Measurements from ENCODE around the gene ENTPD7. TPM values are rescaled to one million over a fixed set of nuclear protein-coding genes. Genes with fewer than 3 reads are reported as not detected.

Gene ENTPD7
- total RNA-seq, 1 experiment from 2014 or later, result 11.4 TPM

DNA sequence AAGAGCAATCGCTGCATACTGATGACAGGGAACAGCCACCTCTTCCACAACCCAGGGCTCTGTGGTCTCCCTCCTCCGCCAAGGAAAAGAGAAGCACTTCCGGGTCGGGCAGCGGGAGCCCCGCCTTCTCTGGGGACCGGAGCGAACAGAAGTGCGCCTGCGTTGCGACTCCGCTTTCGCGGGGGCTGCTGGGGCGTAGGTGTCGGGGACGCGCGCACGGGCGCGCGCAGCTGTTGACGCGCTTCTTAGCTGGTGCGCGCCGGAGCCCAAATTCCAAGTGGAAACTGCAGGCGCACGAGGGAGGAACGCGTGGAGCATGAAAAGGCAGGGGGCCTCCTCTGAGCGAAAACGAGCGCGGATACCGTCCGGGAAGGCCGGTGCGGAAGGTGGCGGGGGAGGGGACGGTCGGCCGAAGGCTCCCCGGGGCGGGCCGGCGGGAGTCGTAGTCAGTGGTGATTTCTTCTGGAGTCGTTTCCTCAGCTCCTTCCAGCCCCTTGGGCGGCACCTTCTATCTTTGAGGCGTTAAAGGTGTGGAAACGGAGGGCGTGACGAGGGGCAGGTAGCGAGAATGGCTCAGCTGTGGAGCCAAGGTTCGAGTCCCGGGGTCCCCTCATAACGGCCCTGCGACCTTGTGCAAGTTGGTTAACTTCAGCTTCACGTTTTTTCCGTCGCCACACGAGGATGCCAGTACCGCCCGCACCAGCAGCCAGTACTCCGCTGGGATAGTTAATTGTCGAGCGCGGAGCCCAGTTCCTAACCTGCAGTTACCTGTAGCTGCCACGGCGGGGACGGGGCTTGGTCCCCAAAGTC is 72.9 kb downstream of the ENTPD7 start, which contains the start of the genes COX15 and CUTC (continued):
- TF ChIP-seq, protein P1, sequence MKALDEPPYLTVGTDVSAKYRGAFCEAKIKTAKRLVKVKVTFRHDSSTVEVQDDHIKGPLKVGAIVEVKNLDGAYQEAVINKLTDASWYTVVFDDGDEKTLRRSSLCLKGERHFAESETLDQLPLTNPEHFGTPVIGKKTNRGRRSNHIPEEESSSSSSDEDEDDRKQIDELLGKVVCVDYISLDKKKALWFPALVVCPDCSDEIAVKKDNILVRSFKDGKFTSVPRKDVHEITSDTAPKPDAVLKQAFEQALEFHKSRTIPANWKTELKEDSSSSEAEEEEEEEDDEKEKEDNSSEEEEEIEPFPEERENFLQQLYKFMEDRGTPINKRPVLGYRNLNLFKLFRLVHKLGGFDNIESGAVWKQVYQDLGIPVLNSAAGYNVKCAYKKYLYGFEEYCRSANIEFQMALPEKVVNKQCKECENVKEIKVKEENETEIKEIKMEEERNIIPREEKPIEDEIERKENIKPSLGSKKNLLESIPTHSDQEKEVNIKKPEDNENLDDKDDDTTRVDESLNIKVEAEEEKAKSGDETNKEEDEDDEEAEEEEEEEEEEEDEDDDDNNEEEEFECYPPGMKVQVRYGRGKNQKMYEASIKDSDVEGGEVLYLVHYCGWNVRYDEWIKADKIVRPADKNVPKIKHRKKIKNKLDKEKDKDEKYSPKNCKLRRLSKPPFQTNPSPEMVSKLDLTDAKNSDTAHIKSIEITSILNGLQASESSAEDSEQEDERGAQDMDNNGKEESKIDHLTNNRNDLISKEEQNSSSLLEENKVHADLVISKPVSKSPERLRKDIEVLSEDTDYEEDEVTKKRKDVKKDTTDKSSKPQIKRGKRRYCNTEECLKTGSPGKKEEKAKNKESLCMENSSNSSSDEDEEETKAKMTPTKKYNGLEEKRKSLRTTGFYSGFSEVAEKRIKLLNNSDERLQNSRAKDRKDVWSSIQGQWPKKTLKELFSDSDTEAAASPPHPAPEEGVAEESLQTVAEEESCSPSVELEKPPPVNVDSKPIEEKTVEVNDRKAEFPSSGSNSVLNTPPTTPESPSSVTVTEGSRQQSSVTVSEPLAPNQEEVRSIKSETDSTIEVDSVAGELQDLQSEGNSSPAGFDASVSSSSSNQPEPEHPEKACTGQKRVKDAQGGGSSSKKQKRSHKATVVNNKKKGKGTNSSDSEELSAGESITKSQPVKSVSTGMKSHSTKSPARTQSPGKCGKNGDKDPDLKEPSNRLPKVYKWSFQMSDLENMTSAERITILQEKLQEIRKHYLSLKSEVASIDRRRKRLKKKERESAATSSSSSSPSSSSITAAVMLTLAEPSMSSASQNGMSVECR (CRISPR knock-in tag; IDR thresholded peaks at IDR 0.05; ENCODE audit: borderline replicate concordance), result peak; percentile 74; the same call in 1 of the 2 replicates
- TF ChIP-seq ZNF121 (CRISPR knock-in tag; IDR thresholded peaks at IDR 0.05), result no peak
- no peak for TF ChIP-seq ZNF232 (CRISPR knock-in tag; IDR thresholded peaks at IDR 0.05)
- no peak for TF ChIP-seq ZNF396 (CRISPR knock-in tag; IDR thresholded peaks at IDR 0.05; ENCODE audit: borderline replicate concordance)
- TF ChIP-seq, protein P2, sequence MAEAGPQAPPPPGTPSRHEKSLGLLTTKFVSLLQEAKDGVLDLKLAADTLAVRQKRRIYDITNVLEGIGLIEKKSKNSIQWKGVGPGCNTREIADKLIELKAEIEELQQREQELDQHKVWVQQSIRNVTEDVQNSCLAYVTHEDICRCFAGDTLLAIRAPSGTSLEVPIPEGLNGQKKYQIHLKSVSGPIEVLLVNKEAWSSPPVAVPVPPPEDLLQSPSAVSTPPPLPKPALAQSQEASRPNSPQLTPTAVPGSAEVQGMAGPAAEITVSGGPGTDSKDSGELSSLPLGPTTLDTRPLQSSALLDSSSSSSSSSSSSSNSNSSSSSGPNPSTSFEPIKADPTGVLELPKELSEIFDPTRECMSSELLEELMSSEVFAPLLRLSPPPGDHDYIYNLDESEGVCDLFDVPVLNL (CRISPR knock-in tag; IDR thresholded peaks at IDR 0.05; ENCODE audit: borderline replicate concordance, low read depth), result 0 out of 2 replicates have a peak, but pooled peaks have one; percentile 40
- TF ChIP-seq GABPB1 (CRISPR knock-in tag; IDR thresholded peaks at IDR 0.05), result peak; percentile 85
- TF ChIP-seq, protein P3, sequence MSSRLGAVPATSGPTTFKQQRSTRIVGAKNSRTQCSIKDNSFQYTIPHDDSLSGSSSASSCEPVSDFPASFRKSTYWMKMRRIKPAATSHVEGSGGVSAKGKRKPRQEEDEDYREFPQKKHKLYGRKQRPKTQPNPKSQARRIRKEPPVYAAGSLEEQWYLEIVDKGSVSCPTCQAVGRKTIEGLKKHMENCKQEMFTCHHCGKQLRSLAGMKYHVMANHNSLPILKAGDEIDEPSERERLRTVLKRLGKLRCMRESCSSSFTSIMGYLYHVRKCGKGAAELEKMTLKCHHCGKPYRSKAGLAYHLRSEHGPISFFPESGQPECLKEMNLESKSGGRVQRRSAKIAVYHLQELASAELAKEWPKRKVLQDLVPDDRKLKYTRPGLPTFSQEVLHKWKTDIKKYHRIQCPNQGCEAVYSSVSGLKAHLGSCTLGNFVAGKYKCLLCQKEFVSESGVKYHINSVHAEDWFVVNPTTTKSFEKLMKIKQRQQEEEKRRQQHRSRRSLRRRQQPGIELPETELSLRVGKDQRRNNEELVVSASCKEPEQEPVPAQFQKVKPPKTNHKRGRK (CRISPR knock-in tag; IDR thresholded peaks at IDR 0.05; ENCODE audit: borderline replicate concordance), result no peak
- TF ChIP-seq, protein P4, sequence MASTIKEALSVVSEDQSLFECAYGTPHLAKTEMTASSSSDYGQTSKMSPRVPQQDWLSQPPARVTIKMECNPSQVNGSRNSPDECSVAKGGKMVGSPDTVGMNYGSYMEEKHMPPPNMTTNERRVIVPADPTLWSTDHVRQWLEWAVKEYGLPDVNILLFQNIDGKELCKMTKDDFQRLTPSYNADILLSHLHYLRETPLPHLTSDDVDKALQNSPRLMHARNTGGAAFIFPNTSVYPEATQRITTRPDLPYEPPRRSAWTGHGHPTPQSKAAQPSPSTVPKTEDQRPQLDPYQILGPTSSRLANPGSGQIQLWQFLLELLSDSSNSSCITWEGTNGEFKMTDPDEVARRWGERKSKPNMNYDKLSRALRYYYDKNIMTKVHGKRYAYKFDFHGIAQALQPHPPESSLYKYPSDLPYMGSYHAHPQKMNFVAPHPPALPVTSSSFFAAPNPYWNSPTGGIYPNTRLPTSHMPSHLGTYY (CRISPR knock-in tag; IDR thresholded peaks at IDR 0.05), result no peak
- TF ChIP-seq, protein P5, sequence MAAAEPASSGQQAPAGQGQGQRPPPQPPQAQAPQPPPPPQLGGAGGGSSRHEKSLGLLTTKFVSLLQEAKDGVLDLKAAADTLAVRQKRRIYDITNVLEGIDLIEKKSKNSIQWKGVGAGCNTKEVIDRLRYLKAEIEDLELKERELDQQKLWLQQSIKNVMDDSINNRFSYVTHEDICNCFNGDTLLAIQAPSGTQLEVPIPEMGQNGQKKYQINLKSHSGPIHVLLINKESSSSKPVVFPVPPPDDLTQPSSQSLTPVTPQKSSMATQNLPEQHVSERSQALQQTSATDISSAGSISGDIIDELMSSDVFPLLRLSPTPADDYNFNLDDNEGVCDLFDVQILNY (CRISPR knock-in tag; IDR thresholded peaks at IDR 0.05), result peak; percentile 65
- no peak for TF ChIP-seq NFATC4 (CRISPR knock-in tag; IDR thresholded peaks at IDR 0.05)
- TF ChIP-seq JUN (CRISPR knock-in tag; IDR thresholded peaks at IDR 0.05), result no peak
- no peak for TF ChIP-seq EMX1 (CRISPR knock-in tag; IDR thresholded peaks at IDR 0.05)
- TF ChIP-seq, protein P6, sequence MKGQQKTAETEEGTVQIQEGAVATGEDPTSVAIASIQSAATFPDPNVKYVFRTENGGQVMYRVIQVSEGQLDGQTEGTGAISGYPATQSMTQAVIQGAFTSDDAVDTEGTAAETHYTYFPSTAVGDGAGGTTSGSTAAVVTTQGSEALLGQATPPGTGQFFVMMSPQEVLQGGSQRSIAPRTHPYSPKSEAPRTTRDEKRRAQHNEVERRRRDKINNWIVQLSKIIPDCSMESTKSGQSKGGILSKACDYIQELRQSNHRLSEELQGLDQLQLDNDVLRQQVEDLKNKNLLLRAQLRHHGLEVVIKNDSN (CRISPR knock-in tag; IDR thresholded peaks at IDR 0.05), result no peak
- TF ChIP-seq NR1H2 (CRISPR knock-in tag; IDR thresholded peaks at IDR 0.05), result no peak
- TF ChIP-seq, protein P7, sequence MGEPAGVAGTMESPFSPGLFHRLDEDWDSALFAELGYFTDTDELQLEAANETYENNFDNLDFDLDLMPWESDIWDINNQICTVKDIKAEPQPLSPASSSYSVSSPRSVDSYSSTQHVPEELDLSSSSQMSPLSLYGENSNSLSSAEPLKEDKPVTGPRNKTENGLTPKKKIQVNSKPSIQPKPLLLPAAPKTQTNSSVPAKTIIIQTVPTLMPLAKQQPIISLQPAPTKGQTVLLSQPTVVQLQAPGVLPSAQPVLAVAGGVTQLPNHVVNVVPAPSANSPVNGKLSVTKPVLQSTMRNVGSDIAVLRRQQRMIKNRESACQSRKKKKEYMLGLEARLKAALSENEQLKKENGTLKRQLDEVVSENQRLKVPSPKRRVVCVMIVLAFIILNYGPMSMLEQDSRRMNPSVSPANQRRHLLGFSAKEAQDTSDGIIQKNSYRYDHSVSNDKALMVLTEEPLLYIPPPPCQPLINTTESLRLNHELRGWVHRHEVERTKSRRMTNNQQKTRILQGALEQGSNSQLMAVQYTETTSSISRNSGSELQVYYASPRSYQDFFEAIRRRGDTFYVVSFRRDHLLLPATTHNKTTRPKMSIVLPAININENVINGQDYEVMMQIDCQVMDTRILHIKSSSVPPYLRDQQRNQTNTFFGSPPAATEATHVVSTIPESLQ (CRISPR knock-in tag; IDR thresholded peaks at IDR 0.05), result no peak
- peak; percentile 84 for TF ChIP-seq SP1 (CRISPR knock-in tag; conservative IDR thresholded peaks at IDR 0.05)
- TF ChIP-seq, protein P8, sequence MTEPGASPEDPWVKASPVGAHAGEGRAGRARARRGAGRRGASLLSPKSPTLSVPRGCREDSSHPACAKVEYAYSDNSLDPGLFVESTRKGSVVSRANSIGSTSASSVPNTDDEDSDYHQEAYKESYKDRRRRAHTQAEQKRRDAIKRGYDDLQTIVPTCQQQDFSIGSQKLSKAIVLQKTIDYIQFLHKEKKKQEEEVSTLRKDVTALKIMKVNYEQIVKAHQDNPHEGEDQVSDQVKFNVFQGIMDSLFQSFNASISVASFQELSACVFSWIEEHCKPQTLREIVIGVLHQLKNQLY (CRISPR knock-in tag; IDR thresholded peaks at IDR 0.05), result no peak
- TF ChIP-seq, protein P9, sequence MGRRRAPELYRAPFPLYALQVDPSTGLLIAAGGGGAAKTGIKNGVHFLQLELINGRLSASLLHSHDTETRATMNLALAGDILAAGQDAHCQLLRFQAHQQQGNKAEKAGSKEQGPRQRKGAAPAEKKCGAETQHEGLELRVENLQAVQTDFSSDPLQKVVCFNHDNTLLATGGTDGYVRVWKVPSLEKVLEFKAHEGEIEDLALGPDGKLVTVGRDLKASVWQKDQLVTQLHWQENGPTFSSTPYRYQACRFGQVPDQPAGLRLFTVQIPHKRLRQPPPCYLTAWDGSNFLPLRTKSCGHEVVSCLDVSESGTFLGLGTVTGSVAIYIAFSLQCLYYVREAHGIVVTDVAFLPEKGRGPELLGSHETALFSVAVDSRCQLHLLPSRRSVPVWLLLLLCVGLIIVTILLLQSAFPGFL (CRISPR knock-in tag; IDR thresholded peaks at IDR 0.05; ENCODE audit: borderline replicate concordance), result no peak
- TF ChIP-seq TCF7 (CRISPR knock-in tag; IDR thresholded peaks at IDR 0.05; ENCODE audit: low read depth), result peak; percentile 71; the same call in 1 of the 2 replicates
- TF ChIP-seq, protein P10, sequence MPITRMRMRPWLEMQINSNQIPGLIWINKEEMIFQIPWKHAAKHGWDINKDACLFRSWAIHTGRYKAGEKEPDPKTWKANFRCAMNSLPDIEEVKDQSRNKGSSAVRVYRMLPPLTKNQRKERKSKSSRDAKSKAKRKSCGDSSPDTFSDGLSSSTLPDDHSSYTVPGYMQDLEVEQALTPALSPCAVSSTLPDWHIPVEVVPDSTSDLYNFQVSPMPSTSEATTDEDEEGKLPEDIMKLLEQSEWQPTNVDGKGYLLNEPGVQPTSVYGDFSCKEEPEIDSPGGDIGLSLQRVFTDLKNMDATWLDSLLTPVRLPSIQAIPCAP (CRISPR knock-in tag; IDR thresholded peaks at IDR 0.05), result 0 out of 2 replicates have a peak, but pooled peaks have one; percentile 28
- no peak; the same call in 1 of the 2 replicates for TF ChIP-seq CREM (CRISPR knock-in tag; IDR thresholded peaks at IDR 0.05)
- TF ChIP-seq FOXJ3 (CRISPR knock-in tag; IDR thresholded peaks at IDR 0.05; ENCODE audit: borderline replicate concordance), result no peak
